Measurements from ENCODE around the gene NRF1. TPM values are rescaled to one million over a fixed set of nuclear protein-coding genes. Genes with fewer than 3 reads are reported as not detected.

The NRF1 gene
- total RNA-seq, 1 experiment from 2014 or later = 19.3 TPM

DNA sequence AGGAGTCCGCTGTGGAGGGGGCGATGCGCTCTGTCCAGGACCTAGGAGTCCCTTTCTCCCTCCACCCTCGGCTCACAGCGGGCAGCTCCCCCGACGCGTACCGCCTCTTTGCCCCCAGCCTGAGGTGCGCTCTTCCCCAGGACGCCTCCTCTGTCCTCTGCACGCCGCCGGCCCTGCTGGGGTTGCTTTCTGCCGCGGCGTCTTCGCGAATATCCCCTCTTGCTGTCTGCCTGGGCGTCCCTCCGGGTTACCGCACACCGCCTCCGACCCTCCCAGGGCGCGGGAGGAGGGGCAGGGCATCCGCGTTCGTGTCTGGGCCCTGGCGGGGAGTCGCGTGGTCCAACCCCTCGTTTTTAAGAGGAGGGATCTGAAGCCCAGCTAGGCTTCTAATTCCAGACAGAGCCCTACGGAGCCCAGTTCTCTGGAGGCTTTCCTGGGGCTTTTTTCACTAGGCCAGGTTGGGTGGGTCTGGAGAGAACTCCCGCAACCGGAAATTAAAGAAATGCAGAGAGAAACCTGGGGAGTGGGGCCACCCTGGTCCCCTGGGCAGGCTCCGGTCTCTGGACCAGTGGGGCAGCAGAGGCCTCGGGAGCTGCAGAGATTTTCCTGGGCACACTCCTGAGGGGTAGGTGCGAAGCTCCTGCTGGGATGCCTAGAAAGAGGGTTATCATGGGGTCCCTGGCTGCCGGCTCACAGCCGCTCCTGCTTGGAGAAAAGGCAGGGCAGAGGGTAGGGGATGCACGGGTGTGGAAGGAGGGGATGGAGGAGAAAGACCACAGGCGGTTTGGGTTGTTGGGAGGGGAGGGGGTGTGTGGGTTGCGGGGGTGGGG is 174.4 kb downstream of the NRF1 start:
- no peak overlapping the region for H2AK5ac ChIP-seq (ENCODE audit: insufficient read length, low read length)
- no peak overlapping the region for H2BK15ac ChIP-seq (ENCODE audit: low read depth, low read length)
- peaks cover 0 to 3% (median 0%) of the 10 kb centered on the region in 3 experiments; a peak in 1 of 7 replicates for H3K36me3 Mint-ChIP-seq (ENCODE audit: insufficient read depth in 1 of 3, low read depth in 3 of 3)
- H3K4ac ChIP-seq (ENCODE audit: low read depth, low read length) = no peak overlapping the region
- peaks cover 0 to 6% of the 10 kb centered on the region in 2 experiments; a peak in 1 of 5 replicates for H3K9me3 Mint-ChIP-seq
- no peaks in the 10 kb centered on the region for H3K79me1 ChIP-seq (ENCODE audit: insufficient read depth, low read depth, low read length, poor library complexity, severe bottlenecking)
- H3K56ac ChIP-seq (ENCODE audit: insufficient read length, low read depth, low read length) = no peak overlapping the region
- no peak overlapping the region for H2AFZ ChIP-seq (ENCODE audit: low read length)
- H3K4me1 ChIP-seq (ENCODE audit: insufficient read depth, low read length) = peaks cover 8% of the 10 kb centered on the region; the same call in 1 of the 2 replicates
- H3K4me3 Mint-ChIP-seq = peak overlapping the region; percentile 27 to 73
- H2BK5ac ChIP-seq (ENCODE audit: insufficient read length, low read length) = no peak overlapping the region
- no peak overlapping the region for H3T11ph ChIP-seq (ENCODE audit: low read length)
- TF ChIP-seq, protein P1, sequence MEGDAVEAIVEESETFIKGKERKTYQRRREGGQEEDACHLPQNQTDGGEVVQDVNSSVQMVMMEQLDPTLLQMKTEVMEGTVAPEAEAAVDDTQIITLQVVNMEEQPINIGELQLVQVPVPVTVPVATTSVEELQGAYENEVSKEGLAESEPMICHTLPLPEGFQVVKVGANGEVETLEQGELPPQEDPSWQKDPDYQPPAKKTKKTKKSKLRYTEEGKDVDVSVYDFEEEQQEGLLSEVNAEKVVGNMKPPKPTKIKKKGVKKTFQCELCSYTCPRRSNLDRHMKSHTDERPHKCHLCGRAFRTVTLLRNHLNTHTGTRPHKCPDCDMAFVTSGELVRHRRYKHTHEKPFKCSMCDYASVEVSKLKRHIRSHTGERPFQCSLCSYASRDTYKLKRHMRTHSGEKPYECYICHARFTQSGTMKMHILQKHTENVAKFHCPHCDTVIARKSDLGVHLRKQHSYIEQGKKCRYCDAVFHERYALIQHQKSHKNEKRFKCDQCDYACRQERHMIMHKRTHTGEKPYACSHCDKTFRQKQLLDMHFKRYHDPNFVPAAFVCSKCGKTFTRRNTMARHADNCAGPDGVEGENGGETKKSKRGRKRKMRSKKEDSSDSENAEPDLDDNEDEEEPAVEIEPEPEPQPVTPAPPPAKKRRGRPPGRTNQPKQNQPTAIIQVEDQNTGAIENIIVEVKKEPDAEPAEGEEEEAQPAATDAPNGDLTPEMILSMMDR (conservative IDR thresholded peaks at IDR 0.05) = no peak
- no peak overlapping the region for H4K8ac ChIP-seq (replicated peaks; ENCODE audit: insufficient read length, low read depth, low read length)
- H3K27me3 ChIP-seq (ENCODE audit: insufficient read depth, low read length) = peaks cover 86% of the 10 kb centered on the region
- H3K79me2 ChIP-seq (ENCODE audit: insufficient read depth, low read length) = no peaks in the 10 kb centered on the region
- DNase-seq = no peak
- no peak overlapping the region for H4K91ac ChIP-seq (ENCODE audit: insufficient read length, low read depth, low read length)
- WGBS (ENCODE audit: extremely low coverage, insufficient read length, low lambda C conversion rate) = no CpG with 5 or more reads among the region's 44 CpGs
- H3K27ac ChIP-seq (ENCODE audit: insufficient read length, low read depth, low read length) = no peak overlapping the region
- H2BK120ac ChIP-seq (ENCODE audit: low read depth, low read length, poor library complexity, severe bottlenecking) = no peak overlapping the region
- H3K27ac Mint-ChIP-seq = no peak overlapping the region
- peaks cover 19% of the 10 kb centered on the region for H3K23me2 ChIP-seq (ENCODE audit: insufficient read length, low read depth, low read length, poor library complexity, severe bottlenecking)
- H3K27me3 Mint-ChIP-seq (ENCODE audit: low read depth) = peaks cover 100% of the 10 kb centered on the region
- no peak overlapping the region; the same call in 1 of the 2 replicates for H3K14ac ChIP-seq (ENCODE audit: insufficient read depth, low read length)
- no peaks in the 10 kb centered on the region for H3K9me3 ChIP-seq (ENCODE audit: control insufficient read depth, low read depth, low read length)
- no peak overlapping the region for H3K23ac ChIP-seq (ENCODE audit: insufficient read length, low read depth, low read length)
- no peak overlapping the region for H3K9ac ChIP-seq (ENCODE audit: extremely low read depth, insufficient read length, low read length)
- H3K4me2 ChIP-seq (ENCODE audit: insufficient read depth, insufficient read length, low read length) = peak overlapping the region; percentile 20
- H2BK20ac ChIP-seq (ENCODE audit: low read depth, low read length, poor library complexity, severe bottlenecking) = no peak overlapping the region
- no peak overlapping the region for H2BK12ac ChIP-seq (ENCODE audit: insufficient read length, low read depth, low read length)
- H4K5ac ChIP-seq (ENCODE audit: insufficient read length, low read depth, low read length) = no peak overlapping the region
- no peaks in the 10 kb centered on the region for H4K20me1 ChIP-seq (ENCODE audit: control insufficient read depth, insufficient read depth, insufficient read length)
- no peak overlapping the region for H3K18ac ChIP-seq (ENCODE audit: insufficient read length, low read depth, low read length)
- H3K4me1 Mint-ChIP-seq = peaks cover 31 to 48% of the 10 kb centered on the region in 2 experiments
